Frontal cortex (tissue), 4 donors: ENCODE data around the gene PTER. TPM values are rescaled to one million over a fixed set of nuclear protein-coding genes. Genes with fewer than 3 reads are reported as not detected.

Source experiments
- DNase-seq, 2 donors: peaks; one replicate each; pipeline ENCODE4 v3.0.0; 2012; ENCODE audit warnings: low spot score in 2 of 2
- FAIRE-seq: peaks from 2 replicates; lab custom pipeline; 2012; peaks lifted over from hg19 to GRCh38; lab: Jason Lieb, UNC
- total RNA-seq: library from RNA; depleted of rRNA; stranded (reverse); fragments of >200 nt; gene quantifications from one replicate; pipeline ENCODE4 v1.2.3, GENCODE V29; 2014
- donor health status: control.
- donor health status: control.
- donor health status: control.

Gene PTER
- total RNA-seq, 1 donor from 2014 or later, result 2.0 TPM

DNA sequence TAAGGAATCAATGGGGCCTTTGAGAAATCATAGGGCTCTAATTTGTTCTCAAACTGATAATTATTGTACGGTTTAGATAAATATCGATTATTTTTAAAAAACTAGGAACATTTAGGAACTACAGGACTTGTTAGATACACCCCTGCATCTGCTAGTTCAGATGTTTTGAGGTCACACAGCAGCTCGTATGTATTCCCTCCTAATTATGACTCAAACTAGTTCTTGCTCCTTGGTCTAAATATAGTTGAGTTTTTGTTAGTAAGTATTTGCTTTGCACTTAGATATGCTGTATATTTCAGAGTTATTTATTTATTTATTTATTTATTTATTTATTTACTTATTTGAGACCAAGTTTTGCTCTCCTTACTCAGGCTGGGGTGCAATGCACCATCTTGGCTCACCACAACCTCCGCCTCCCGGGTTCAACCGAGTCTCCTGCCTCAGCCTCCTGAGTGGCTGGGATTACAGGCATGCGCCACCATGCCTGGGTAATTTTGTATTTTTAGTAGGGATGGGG is 22.7 kb downstream of the PTER start:
- FAIRE-seq, result no peak

GRCh38 chr10:16466001-16466400 is 29.2 kb downstream of the PTER start:
- DNase-seq, result no peak
- FAIRE-seq, result no peak

More for the DNA sequence above, 22.7 kb downstream of the PTER start:
- DNase-seq, result no peak

DNA sequence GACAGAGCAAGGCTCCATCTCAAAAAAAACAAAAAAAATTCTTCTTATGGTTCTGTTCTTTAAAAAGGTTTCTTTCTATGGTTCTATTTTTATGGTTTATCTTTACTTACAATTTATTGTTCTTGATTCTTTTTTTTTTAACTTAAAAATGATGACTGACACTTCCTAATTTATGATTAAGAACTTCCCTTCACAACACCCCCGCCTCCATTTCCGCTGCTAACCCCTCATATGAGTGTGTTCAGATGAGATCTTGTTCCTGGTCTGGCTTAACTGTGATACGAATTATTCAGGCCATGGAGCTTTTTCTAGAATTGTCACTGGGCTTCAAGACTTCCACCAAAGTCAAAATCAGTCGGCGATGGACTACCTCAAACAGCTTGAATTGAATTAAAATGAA is 33.9 kb downstream of the PTER start:
- DNase-seq (no peak), FAIRE-seq (no peak)

- FAIRE-seq, result no peak
Observed at GRCh38 chr10:16472828-16473227, 36.0 kb downstream of the PTER start.

GRCh38 chr10:16477757-16478156 is 40.9 kb downstream of the PTER start:
- DNase-seq, result no peak
- FAIRE-seq, result no peak

More at GRCh38 chr10:16472828-16473227, 36.0 kb downstream of the PTER start:
- DNase-seq, result no peak

GRCh38 chr10:16478801-16479200 is 42.0 kb downstream of the PTER start:
- FAIRE-seq (no peak), DNase-seq (no peak)

GRCh38 chr10:16481052-16481728 is 44.4 kb downstream of the PTER start:
- FAIRE-seq (no peak), DNase-seq (no peak)

GRCh38 chr10:16483241-16483917 is 46.6 kb downstream of the PTER start:
- DNase-seq (no peak), FAIRE-seq (no peak)

- no peak for FAIRE-seq
- DNase-seq, result no peak
Observed at GRCh38 chr10:16490511-16490910, 53.7 kb downstream of the PTER start.

DNA sequence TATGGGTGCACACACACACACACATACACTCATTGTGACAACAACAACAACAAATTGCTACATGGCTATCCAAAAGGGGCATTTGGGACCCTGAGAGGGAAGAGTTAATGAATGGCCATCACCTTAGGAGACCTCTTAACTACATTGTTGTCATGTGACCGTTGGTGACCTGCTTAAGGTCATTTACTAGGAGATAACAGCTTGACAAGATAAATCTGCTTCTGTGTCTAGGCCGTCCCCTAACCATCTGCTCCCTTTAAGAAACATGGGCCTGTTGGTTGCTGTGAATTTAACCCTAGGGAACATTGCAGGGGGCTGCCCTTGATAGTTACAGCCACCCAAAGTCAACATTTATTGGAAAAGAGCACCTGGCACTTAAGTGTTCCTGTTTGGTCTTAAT is 55.1 kb downstream of the PTER start:
- no peak for DNase-seq

DNA sequence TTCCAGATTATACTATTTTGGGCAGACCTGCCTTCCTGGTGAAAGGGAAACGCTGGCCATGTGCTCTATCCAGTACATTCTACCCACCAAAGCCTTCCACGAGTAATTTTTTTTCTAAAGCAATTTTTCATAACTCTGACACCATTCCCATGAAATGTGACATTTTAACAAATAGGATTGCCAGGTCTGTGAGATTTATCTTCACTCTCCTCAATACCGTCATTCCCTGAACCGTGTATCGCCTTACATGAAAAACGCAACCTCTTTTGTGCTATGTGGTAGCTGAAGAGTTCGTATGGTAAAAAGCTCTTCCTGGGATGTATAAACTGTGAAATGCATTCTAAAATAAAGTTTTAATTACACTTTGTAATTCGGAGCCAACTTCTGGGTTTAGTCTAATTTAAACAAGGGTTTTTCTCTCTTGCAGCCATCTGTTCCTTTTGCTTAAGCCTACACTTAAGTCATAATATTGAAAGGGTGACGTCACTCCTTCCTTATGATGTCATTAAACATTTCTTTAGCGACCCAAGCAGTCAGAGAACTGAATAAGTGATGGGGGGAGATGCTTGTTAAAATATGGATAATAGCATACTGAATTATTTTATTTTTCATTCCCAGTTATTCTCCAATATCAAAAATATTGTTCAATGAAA is 57.2 kb downstream of the PTER start:
- no peak for FAIRE-seq
- DNase-seq, result no peak

More for the DNA sequence above, 55.1 kb downstream of the PTER start:
- FAIRE-seq, result no peak

DNA sequence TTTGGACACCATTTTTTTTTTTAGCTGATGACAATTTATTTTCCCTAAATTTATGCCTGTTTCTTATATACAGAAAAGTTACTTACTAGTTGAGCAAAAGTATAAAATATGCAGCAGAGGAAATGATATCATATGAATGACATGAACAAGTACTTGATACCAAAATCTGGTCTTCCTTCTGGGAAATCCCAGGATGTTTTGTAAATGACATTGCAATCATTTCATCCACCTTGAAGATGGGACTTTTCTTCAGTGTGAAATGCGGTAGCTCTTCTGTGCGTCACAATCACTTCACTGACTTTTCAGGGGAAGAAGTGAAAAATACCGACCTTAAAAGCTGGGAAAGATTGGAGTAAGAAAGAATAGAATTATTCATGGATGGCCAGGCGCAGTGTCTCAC is 61.1 kb downstream of the PTER start:
- FAIRE-seq, result no peak
- no peak for DNase-seq

DNA sequence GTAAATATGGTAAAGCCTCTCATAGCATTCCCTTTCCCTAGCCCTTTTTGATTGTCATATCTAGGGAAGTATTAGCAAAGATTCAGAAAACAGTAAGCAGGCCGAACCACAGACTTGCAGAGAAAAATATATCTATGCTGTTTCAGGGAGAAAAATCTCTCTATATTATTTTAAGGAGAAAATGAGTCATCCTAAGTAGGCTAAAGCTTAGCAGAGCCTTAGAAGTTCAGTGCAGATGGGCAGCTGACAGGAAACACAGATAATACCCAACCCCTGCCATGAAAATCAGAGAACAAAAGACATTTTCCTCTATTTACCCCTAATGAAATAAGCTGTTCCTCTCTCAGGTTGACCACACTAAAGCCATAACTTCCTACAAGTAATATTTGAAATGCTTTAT is 68.4 kb downstream of the PTER start:
- no peak for DNase-seq
- FAIRE-seq, result no peak

DNA sequence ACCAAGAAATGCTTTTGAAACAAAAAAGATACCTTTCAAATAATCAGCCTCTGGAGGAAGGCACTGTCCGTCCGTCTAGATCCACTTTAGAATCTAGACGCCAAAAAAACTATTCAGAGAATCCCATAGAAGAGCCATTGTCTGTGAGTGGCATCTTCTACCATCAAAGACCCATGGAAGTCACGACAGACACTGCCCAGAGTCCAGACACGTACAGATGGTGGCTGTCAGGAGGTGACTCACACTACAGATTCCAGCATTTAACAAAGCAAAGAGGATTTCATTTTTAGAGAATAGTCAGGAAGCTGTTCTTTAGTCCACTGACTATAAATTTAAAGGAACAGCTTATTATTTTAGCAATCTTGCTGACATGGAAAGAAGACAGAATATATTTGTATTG is 73.2 kb downstream of the PTER start:
- FAIRE-seq (no peak), DNase-seq (no peak)

GRCh38 chr10:16510843-16511242 is 74.0 kb downstream of the PTER start:
- no peak for DNase-seq
- FAIRE-seq, result no peak

- DNase-seq (no peak), FAIRE-seq (no peak)
Observed at GRCh38 chr10:16518822-16519221, 82.0 kb downstream of the PTER start.

DNA sequence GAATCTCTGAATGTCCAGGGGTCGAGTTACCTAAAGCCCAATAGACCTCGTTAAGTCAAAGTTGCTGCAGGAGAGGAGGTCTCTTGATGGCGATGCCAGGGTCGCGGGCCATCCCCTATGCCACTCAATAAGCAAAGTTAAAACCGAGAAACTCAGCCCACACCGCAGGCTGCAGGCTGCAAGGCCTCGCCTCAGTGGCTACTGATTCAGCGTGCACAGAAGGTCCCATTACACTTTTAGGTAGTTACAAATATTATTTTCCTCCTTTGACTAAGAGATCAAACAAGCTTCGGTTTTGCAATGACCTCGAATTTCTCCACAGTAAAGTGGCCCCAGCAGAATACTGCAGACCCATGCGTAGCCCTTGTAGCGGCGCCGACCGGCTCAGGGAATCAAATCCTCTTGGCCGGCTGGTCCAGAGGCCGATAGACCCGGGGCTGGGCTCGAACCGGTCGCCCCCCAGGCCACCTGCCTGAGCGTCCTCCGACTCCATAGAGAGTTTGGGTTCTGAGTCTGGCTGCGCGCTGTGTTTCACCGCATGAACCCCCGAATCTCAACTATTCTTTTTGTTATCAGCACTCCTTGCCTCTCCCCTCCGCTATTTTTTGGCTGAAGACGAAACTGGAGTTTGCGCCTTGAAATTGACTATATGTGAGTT is 82.6 kb downstream of the PTER start:
- no peak for DNase-seq
- FAIRE-seq, result no peak

DNA sequence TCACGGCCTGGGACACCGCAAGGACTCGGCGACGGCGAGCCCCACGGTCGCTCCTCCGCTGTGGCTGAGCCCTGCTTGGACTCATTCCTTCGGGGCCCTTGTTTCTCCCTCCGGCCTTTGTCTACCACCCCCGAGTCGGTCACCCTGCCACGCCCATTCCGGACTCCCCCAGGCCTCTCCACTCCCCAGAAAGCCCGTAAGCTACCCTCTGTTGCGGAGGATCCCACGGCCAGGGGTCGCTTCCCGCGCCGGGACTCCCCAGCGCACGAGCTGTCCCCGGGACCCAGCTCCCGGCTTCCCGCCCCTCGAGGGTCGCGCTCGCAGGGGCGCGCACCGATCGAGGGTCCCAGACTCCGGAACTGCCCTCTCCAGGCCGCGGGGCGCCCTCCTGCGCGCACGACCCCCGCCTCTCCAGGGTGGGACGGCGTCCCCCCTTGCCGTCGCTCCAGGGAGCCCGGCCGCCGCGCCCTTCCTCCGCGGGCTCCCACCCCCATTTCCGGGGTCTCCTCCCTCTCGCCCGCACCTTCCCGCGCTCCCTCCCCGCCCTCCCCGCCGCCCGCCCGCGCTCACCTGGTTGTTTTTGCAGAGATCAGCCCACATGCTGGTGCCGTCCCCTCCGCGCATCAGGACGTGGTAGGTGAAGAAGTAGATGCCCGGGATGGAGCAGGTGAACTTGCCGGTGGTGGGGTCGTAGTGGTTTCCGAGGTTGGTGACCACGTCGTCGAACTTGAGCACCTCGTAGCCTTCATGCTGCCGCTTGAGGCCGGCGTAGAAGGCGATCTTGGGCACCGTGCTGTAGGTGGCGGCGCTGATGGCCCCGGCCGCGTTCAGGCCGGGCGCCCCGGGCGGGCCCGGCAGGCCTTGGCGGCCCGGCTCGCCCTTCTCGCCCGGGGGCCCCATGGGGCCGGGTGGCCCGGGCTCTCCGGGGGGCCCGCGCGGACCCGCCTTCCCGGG is 83.4 kb downstream of the PTER start:
- FAIRE-seq (no peak), DNase-seq (no peak)

- no peak for FAIRE-seq
- DNase-seq, result peak in 1 of 2 donors; percentile 20
Observed at GRCh38 chr10:16520900-16521299, 84.1 kb downstream of the PTER start.
